SK-N-SH (cell line): Measurements from ENCODE around the gene TOR4A. TPM values are rescaled to one million over a fixed set of nuclear protein-coding genes. Genes with fewer than 3 reads are reported as not detected.

Source experiments
- CTCF ChIA-PET: fragments of 300-600, 350-600 bp; formaldehyde crosslinking; extraction: SDS; loops from one replicate; lab custom pipeline; 2021; lab: Yijun Ruan, JAX
- POLR2A ChIA-PET: fragments of 350-600 bp; sonication (Branson Sonifier 250); formaldehyde crosslinking; extraction: SDS; loops from one replicate; lab custom pipeline; 2020; ENCODE audit warnings: antibody characterized with exemption, inconsistent platforms; lab: Yijun Ruan, JAX
- DNase-seq: peaks from one replicate; pipeline ENCODE4 v3.0.0; 2012
- H2AFZ ChIP-seq: fragments of 200-600 bp; sonication (generic); 2 replicates; pipeline ENCODE4 v1.8.1; 2016; ENCODE audit warnings: antibody characterized with exemption, mild to moderate bottlenecking, low read depth
- H3F3A ChIP-seq: fragments of 200-600 bp; sonication (generic); replicated peaks from 2 replicates; pipeline ENCODE3; 2016; ENCODE audit warnings: antibody characterized with exemption, mild to moderate bottlenecking; ENCODE audit not compliant: insufficient read depth
- H3K27ac ChIP-seq, 2 experiments: fragments of 200-500 bp in 1 of 2; fragments of 200-600 bp in 1 of 2; sonication (Bioruptor generic) in 1 of 2; sonication (generic), shearing (Covaris generic) in 1 of 2; 2 replicates each; pipeline versions ENCODE4 v1.5.1 to v1.6.1; 2014 to 2016; ENCODE audit warnings: low read depth in 2 of 2, inconsistent platforms in 1 of 2, low read length in 1 of 2, mild to moderate bottlenecking in 1 of 2, mixed read lengths in 1 of 2
- H3K27me3 ChIP-seq: fragments of 200-600 bp; sonication (generic), shearing (Covaris generic); 2 replicates; pipeline ENCODE4 v1.6.1; 2016; ENCODE audit warnings: mixed run types; ENCODE audit not compliant: insufficient read depth
- H3K36me3 ChIP-seq, 2 experiments: fragments of 200-500 bp in 1 of 2; fragments of 200-600 bp in 1 of 2; sonication (Bioruptor generic) in 1 of 2; sonication (generic) in 1 of 2; replicated peaks in 1 of 2; 2 replicates each; pipeline versions ENCODE3 to v1.5.1; 2014 to 2016; ENCODE audit warnings: low read length in 1 of 2, mild to moderate bottlenecking in 1 of 2; ENCODE audit not compliant: insufficient read depth in 2 of 2, control insufficient read depth in 1 of 2
- H3K4me1 ChIP-seq, 2 experiments: fragments of 200-500 bp in 1 of 2; fragments of 200-600 bp in 1 of 2; sonication (Bioruptor generic) in 1 of 2; sonication (generic), shearing (Covaris generic) in 1 of 2; 2 replicates each; pipeline versions ENCODE4 v1.5.1 to v1.6.1; 2014 to 2016; ENCODE audit warnings: low read depth in 1 of 2, low read length in 1 of 2, mixed run types in 1 of 2; ENCODE audit not compliant: insufficient read depth in 2 of 2, control insufficient read depth in 1 of 2
- H3K4me2 ChIP-seq: fragments of 200-600 bp; sonication (generic), shearing (Covaris generic); 2 replicates; pipeline ENCODE4 v1.6.1; 2017; ENCODE audit warnings: mixed run types
- H3K4me3 ChIP-seq, 2 experiments: fragments of 200-500 bp in 1 of 2; fragments of 200-600 bp in 1 of 2; sonication (Bioruptor generic) in 1 of 2; sonication (generic), shearing (Covaris generic) in 1 of 2; 2 replicates each; pipeline versions ENCODE4 v1.5.1 to v1.8.1; 2014 to 2016; ENCODE audit warnings: low read depth in 2 of 2, inconsistent platforms in 1 of 2, low read length in 1 of 2, mild to moderate bottlenecking in 1 of 2, mixed read lengths in 1 of 2, moderate library complexity in 1 of 2
- H3K79me2 ChIP-seq: fragments of 200-600 bp; sonication (generic); 2 replicates; pipeline ENCODE4 v1.8.1; 2017; ENCODE audit warnings: mild to moderate bottlenecking; ENCODE audit not compliant: insufficient read depth
- H3K9ac ChIP-seq: fragments of 200-600 bp; sonication (generic); 2 replicates; pipeline ENCODE4 v1.6.1; 2017; ENCODE audit warnings: mixed run types
- H3K9me2 ChIP-seq: fragments of 200-600 bp; sonication (generic); 2 replicates; pipeline ENCODE4 v1.6.1; 2017; ENCODE audit warnings: mixed run types
- H3K9me3 ChIP-seq: fragments of 200-600 bp; sonication (generic); 2 replicates; pipeline ENCODE4 v1.6.1; 2017; ENCODE audit warnings: mixed run types, mild to moderate bottlenecking, moderate library complexity
- H4K20me1 ChIP-seq: fragments of 200-600 bp; sonication (generic); 2 replicates; pipeline ENCODE4 v1.6.1; 2017; ENCODE audit warnings: mild to moderate bottlenecking, mixed run types; ENCODE audit not compliant: insufficient read depth
- CTCF ChIP-seq: fragments of 200-600 bp; sonication (generic); IDR thresholded peaks from 2 replicates; pipeline ENCODE4 v1.6.1; 2017; ENCODE audit warnings: antibody characterized with exemption, mild to moderate bottlenecking, moderate library complexity
- FOSL2 ChIP-seq: IDR thresholded peaks from 2 replicates; pipeline ENCODE4 v1.4.0; 2012; ENCODE audit warnings: low read depth, mild to moderate bottlenecking, moderate library complexity, borderline replicate concordance
- JUND ChIP-seq: IDR thresholded peaks from 2 replicates; pipeline ENCODE4 v1.4.0; 2012
- MAX ChIP-seq: IDR thresholded peaks from 2 replicates; pipeline ENCODE4 v1.4.0; 2012; ENCODE audit warnings: low read depth
- MEF2A ChIP-seq: IDR thresholded peaks from 2 replicates; pipeline ENCODE4 v1.4.0; 2012; ENCODE audit warnings: low read depth, borderline replicate concordance
- NRF1 ChIP-seq: IDR thresholded peaks from 2 replicates; pipeline ENCODE4 v1.6.1; 2012; ENCODE audit warnings: low read depth, mild to moderate bottlenecking, low read length
- PBX3 ChIP-seq: IDR thresholded peaks from 2 replicates; pipeline ENCODE4; 2012
- POLR2AphosphoS5 ChIP-seq: IDR thresholded peaks from 2 replicates; pipeline ENCODE4 v1.6.1; 2012; ENCODE audit warnings: low read depth, low read length
- RCOR1 ChIP-seq: fragments of 150-350 bp; IDR thresholded peaks from 2 replicates; pipeline ENCODE4 v1.6.1; 2017; ENCODE audit warnings: antibody characterized with exemption, low read length
- RFX5 ChIP-seq: IDR thresholded peaks from 2 replicates; pipeline ENCODE4 v1.6.1; 2012; ENCODE audit warnings: mild to moderate bottlenecking, improper control_type of control experiment, low read length
- RXRA ChIP-seq: IDR thresholded peaks from 2 replicates; pipeline ENCODE4 v1.4.0; 2012; ENCODE audit warnings: low read depth, mild to moderate bottlenecking, borderline replicate concordance
- SMC3 ChIP-seq: IDR thresholded peaks from 2 replicates; pipeline ENCODE4 v1.6.1; 2012; ENCODE audit warnings: low read depth, low read length, improper control_type of control experiment
- TAF1 ChIP-seq: IDR thresholded peaks from 2 replicates; pipeline ENCODE4 v1.6.1; 2012; ENCODE audit warnings: low read depth, mild to moderate bottlenecking, low read length, moderate library complexity, borderline replicate concordance
- TCF12 ChIP-seq: IDR thresholded peaks from 2 replicates; pipeline ENCODE4 v1.4.0; 2012
- TEAD4 ChIP-seq: IDR thresholded peaks from 2 replicates; pipeline ENCODE4 v1.4.0; 2012; ENCODE audit warnings: mild to moderate bottlenecking, borderline replicate concordance; ENCODE audit not compliant: insufficient read depth
- YY1 ChIP-seq: IDR thresholded peaks from 2 replicates; pipeline ENCODE4 v1.4.0; 2012; ENCODE audit warnings: low read depth, mild to moderate bottlenecking
- ZBTB33 ChIP-seq: IDR thresholded peaks from 2 replicates; pipeline ENCODE4 v1.4.0; 2012; ENCODE audit warnings: low read depth, borderline replicate concordance
- WGBS: methylation state at CpG from one replicate; pipeline ENCODE4 v1.1.6; 2017; ENCODE audit warnings: low lambda C conversion rate; 5-methylcytosine and 5-hydroxymethylcytosine counted together
- polyA plus RNA-seq, 3 experiments: library from polyadenylated mRNA; depleted of rRNA; stranded (reverse); fragments of >200 nt; gene quantifications; 2 replicates each; pipeline ENCODE4 v1.2.3, GENCODE V29; 2012

The TOR4A gene
- polyA plus RNA-seq, 1 of the 3 experiments (the other 2 are of a cell fraction): 0.81 TPM

GRCh38 chr9:137298401-137299202 lies 21.1 kb downstream of the TOR4A start:
- no peak overlapping the region for H2AFZ ChIP-seq
- H3K4me2 ChIP-seq: no peak overlapping the region
- no peaks in the 10 kb centered on the region for H3K9me2 ChIP-seq
- WGBS: 86% methylated on average over 17 of the region's 24 CpGs
- ChIA-PET POLR2A (no interaction called here), CTCF (interaction anchor here (1.3 to 2.1 kb wide), 2 partner anchors 62 to 145 kb away, joined by 3 to 7 read pairs; no protein-coding TSS in a partner anchor)
- no peak for TF ChIP-seq POLR2AphosphoS5
- TF ChIP-seq ZBTB33: no peak
- no peak for TF ChIP-seq CTCF
- no peak for TF ChIP-seq NRF1
- TF ChIP-seq RCOR1: no peak
- no peak for TF ChIP-seq PBX3
- TF ChIP-seq MEF2A: no peak
- no peak for TF ChIP-seq RFX5
- no peak for TF ChIP-seq TAF1
- TF ChIP-seq SMC3: no peak
- no peak for TF ChIP-seq FOSL2
- no peak for TF ChIP-seq JUND
- no peak for TF ChIP-seq TCF12
- TF ChIP-seq YY1: no peak
- no peak for TF ChIP-seq TEAD4
- no peak for TF ChIP-seq MAX
- no peak for TF ChIP-seq RXRA
- H3K36me3 ChIP-seq: no peaks in the 10 kb centered on the region
- no peaks in the 10 kb centered on the region for H3K27me3 ChIP-seq
- no peaks in the 10 kb centered on the region for H3K9me3 ChIP-seq
- DNase-seq: no peak
- no peak overlapping the region for H3K4me3 ChIP-seq
- no peaks in the 10 kb centered on the region for H3K79me2 ChIP-seq
- H3F3A ChIP-seq: peaks cover 4% of the 10 kb centered on the region
- no peak overlapping the region for H3K9ac ChIP-seq
- peaks cover 0 to 32% of the 10 kb centered on the region in 2 experiments; a peak in 2 of 4 replicates for H3K4me1 ChIP-seq
- H3K27ac ChIP-seq: no peak overlapping the region
- no peaks in the 10 kb centered on the region for H4K20me1 ChIP-seq
